ENCODE results near the gene ZNF217. TPM values are rescaled to one million over a fixed set of nuclear protein-coding genes. Genes with fewer than 3 reads are reported as not detected.
A peak's percentile ranks its signal among the peaks of the same experiment; 100 is the strongest.

The ZNF217 gene
- total and polyA plus RNA-seq, 2 donors (not counting 3 experiments of a cell fraction or from before 2014, with no cell fraction given), result 5.8 to 31.7 TPM

- no peak overlapping the region for H3K4me3 ChIP-seq (replicated peaks in 1 of 3; ENCODE audit: insufficient read depth in 1 of 3, low read depth in 1 of 3, low read length in 3 of 3)
- H3K9me3 ChIP-seq (replicated peaks; ENCODE audit: control insufficient read depth, insufficient read depth, low read length), result no peaks in the 10 kb centered on the region
- no peak overlapping the region for H3K9ac ChIP-seq (replicated peaks; ENCODE audit: extremely low read depth, insufficient read depth, low read length)
- H3K9me1 ChIP-seq (replicated peaks; ENCODE audit: control insufficient read depth, extremely low read depth, insufficient read depth, low read length), result no peaks in the 10 kb centered on the region
- H3K79me2 ChIP-seq (ENCODE audit: control insufficient read depth, insufficient read depth, low read length), result peaks cover 55% of the 10 kb centered on the region
- no peak overlapping the region for H2AFZ ChIP-seq (ENCODE audit: low read depth, low read length)
- dilution Hi-C loops (cut with MboI; ENCODE audit: extremely low pct_ligation_motif_present, low sequenced_read_pairs) (no loop called here), intact Hi-C loops (cut with micrococcal nuclease) (no loop called here)
- H3K27ac ChIP-seq (ENCODE audit: insufficient read depth, low read depth, low read length), result no peak overlapping the region
- H4K20me1 ChIP-seq (replicated peaks; ENCODE audit: control insufficient read depth, extremely low read depth, insufficient read depth, low read length), result peaks cover 3% of the 10 kb centered on the region
- DNase-seq (ENCODE audit: low read depth, low spot score), result no peak
- no peaks in the 10 kb centered on the region for H3K4me1 ChIP-seq (ENCODE audit: control insufficient read depth, extremely low read depth, insufficient read depth, low read length)
- ChIA-PET POLR2A (no interaction called here), CTCF (interaction anchor here (2.9 kb wide), 1 partner anchor 368 kb away, joined by 8 read pairs; no protein-coding TSS in a partner anchor)
- TF ChIP-seq POLR2AphosphoS5 (IDR thresholded peaks at IDR 0.05; ENCODE audit: insufficient read depth, low read depth, low read length), result no peak
- TF ChIP-seq MYC (IDR thresholded peaks at IDR 0.05; ENCODE audit: low read depth, low read length), result no peak
- no peak for TF ChIP-seq EZH2 (IDR thresholded peaks at IDR 0.05; ENCODE audit: borderline replicate concordance, low read depth, low read length, severe bottlenecking)
- TF ChIP-seq CTCF (IDR thresholded peaks at IDR 0.05; ENCODE audit: extremely low read depth in 1 of 2, insufficient read depth in 1 of 2, low read depth in 1 of 2, low read length in 2 of 2), result no peak
- no peak for TF ChIP-seq JUN (IDR thresholded peaks at IDR 0.05; ENCODE audit: borderline replicate concordance, insufficient read depth, insufficient read length, low read depth)
- no peak for TF ChIP-seq FOS (IDR thresholded peaks at IDR 0.05; ENCODE audit: borderline replicate concordance, insufficient read depth, low read length)
- no peak for TF ChIP-seq GATA2 (IDR thresholded peaks at IDR 0.05; ENCODE audit: insufficient read depth, insufficient read length, low read depth, low read length)
- TF ChIP-seq MAX (IDR thresholded peaks at IDR 0.05; ENCODE audit: insufficient read depth, insufficient read length), result no peak
- TF ChIP-seq POLR2A (IDR thresholded peaks at IDR 0.05; ENCODE audit: low read depth, low read length), result no peak
- peaks cover 31 to 35% of the 10 kb centered on the region in 2 experiments for H3K36me3 ChIP-seq (ENCODE audit: control insufficient read depth in 2 of 2, extremely low read depth in 1 of 2, insufficient read depth in 2 of 2, low read length in 2 of 2)
- BruUV-seq (replicated peaks), result no TSS peak
- FAIRE-seq, result peak; percentile 59
- no peak overlapping the region for H3K4me2 ChIP-seq (ENCODE audit: insufficient read depth, low read length)
- no peaks in the 10 kb centered on the region for H3K27me3 ChIP-seq (ENCODE audit: control insufficient read depth in 2 of 2, insufficient read depth in 2 of 2, low read length in 2 of 2)
Observed at GRCh38 chr20:53571555-53572286, 21.9 kb downstream of the ZNF217 start.

All from endothelial cell of umbilical vein (primary cell).